Measurements from ENCODE around the gene MMP24OS. TPM values are rescaled to one million over a fixed set of nuclear protein-coding genes. Genes with fewer than 3 reads are reported as not detected.
A peak's percentile ranks its signal among the peaks of the same experiment; 100 is the strongest.

MMP24OS gene
- total and polyA plus RNA-seq, 10 donors, result 18.6 to 68.6 (median 39.6) TPM

GRCh38 chr20:35280523-35280922 is 2.6 kb upstream of the MMP24OS start:
- no peak overlapping the region for H3K4me3 ChIP-seq
- no peak for DNase-seq
- peaks cover 0 to 65% (median 32%) of the 10 kb centered on the region in 6 donors for H3K36me3 ChIP-seq
- H3K27ac ChIP-seq, result no peak overlapping the region
- H3K27me3 ChIP-seq (replicated peaks in 1 of 7), result no peaks in the 10 kb centered on the region
- 87 to 99% (median 96%) methylated on average over 6 of the region's 6 CpGs; no CpG with 5 or more reads in 1 of the 5 donors for WGBS, 5 donors
- H3K9me3 ChIP-seq, result no peaks in the 10 kb centered on the region
- H3K4me1 ChIP-seq, result peaks cover 23 to 83% (median 51%) of the 10 kb centered on the region in 6 donors
- intact Hi-C loops (cut with DNase I; ENCODE audit: low total_unique reads), result no loop called here
- TF ChIP-seq POLR2AphosphoS5 (IDR thresholded peaks at IDR 0.05) (no peak), POLR2A (IDR thresholded peaks at IDR 0.05) (no peak), CTCF (IDR thresholded peaks at IDR 0.05 in 8 of 11, conservative IDR thresholded peaks at IDR 0.05 in 3 of 11) (no peak)

GRCh38 chr20:35279533-35280174 is 1.7 kb upstream of the MMP24OS start:
- intact Hi-C loops (cut with DNase I; ENCODE audit: low total_unique reads), result no loop called here
- peaks cover 23 to 84% (median 48%) of the 10 kb centered on the region in 6 donors for H3K4me1 ChIP-seq

DNA sequence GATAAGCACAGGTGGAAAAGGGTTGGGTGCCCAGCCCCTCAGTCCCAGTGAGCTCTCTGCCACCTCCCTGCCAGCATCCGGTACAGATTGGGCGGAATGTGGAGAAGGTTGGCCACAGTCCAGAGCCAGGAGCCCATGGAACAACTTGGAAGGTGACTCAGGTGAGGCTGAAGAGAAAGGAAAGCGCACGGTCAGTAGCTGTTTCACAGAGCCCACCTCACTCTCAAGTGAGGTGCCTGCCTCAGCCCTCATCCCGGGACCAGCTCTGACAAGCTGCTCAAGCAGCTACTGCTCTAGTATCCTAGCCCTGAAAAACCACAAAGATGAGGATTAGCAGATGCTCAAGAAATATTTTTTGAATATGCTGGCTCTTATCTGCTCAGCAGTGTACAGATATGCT is 1.1 kb upstream of the MMP24OS start:
- Histone ChIP-seq H3K9me3 (no peaks in the 10 kb centered on the region), H3K4me3 (no peak overlapping the region), H3K27me3 (replicated peaks in 1 of 7) (no peaks in the 10 kb centered on the region), H3K4me1 (peaks cover 23 to 83% (median 47%) of the 10 kb centered on the region in 6 donors), H3K27ac (peak overlapping the region in 4 of 8 donors; percentile 99 to 100 (median 99)), H3K36me3 (peaks cover 0 to 80% (median 36%) of the 10 kb centered on the region in 6 donors)
- TF ChIP-seq CTCF (IDR thresholded peaks at IDR 0.05 in 8 of 11, conservative IDR thresholded peaks at IDR 0.05 in 3 of 11), result no peak
- TF ChIP-seq POLR2A (IDR thresholded peaks at IDR 0.05), result no peak
- no peak for TF ChIP-seq POLR2AphosphoS5 (IDR thresholded peaks at IDR 0.05)
- intact Hi-C loops (cut with DNase I; ENCODE audit: low total_unique reads), result no loop called here
- no peak for DNase-seq
- WGBS, 5 donors, result 93 to 96% (median 95%) methylated on average over 5 of the region's 5 CpGs

More at GRCh38 chr20:35279533-35280174, 1.7 kb upstream of the MMP24OS start:
- DNase-seq, result no peak
- peak overlapping the region in 2 of 8 donors; percentile 99 to 100 for H3K27ac ChIP-seq
- peaks cover 0 to 74% (median 33%) of the 10 kb centered on the region in 6 donors for H3K36me3 ChIP-seq
- 89 to 95% (median 90%) methylated on average over 7 of the region's 7 CpGs for WGBS, 5 donors
- H3K4me3 ChIP-seq, result no peak overlapping the region
- H3K9me3 ChIP-seq, result no peaks in the 10 kb centered on the region
- TF ChIP-seq POLR2AphosphoS5 (IDR thresholded peaks at IDR 0.05) (peak in 1 of 3 donors; percentile 7), CTCF (IDR thresholded peaks at IDR 0.05 in 8 of 11, conservative IDR thresholded peaks at IDR 0.05 in 3 of 11) (no peak)
- H3K27me3 ChIP-seq (replicated peaks in 1 of 7), result no peaks in the 10 kb centered on the region

DNA sequence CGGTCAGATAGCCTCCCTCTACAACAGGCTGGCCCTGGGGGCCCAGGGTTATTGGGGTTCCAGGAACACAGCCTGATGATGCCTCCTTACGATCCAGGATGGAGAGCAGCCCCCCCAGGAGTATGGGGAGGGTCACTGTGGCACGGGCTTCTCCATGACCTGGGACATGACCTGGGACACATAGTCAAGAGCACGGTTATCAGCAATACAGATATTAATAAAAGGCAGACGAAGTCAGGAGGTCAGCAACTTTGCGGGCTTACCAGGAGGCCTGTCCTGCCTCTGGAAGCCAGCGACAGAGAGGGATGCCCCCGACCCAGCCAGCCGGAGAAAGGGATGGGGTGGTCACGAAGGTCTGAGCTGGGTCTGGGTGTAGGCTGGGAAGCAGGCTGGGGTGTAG is 795 bp downstream of the MMP24OS start:
- 11 to 19% (median 13%) methylated on average over 4 to 10 of the region's 10 CpGs for WGBS, 5 donors
- H3K27ac ChIP-seq, result peak overlapping the region; percentile 91 to 100 (median 99)
- intact Hi-C loops (cut with DNase I; ENCODE audit: low total_unique reads), result no loop called here
- no peaks in the 10 kb centered on the region for H3K9me3 ChIP-seq
- peak; percentile 82 for DNase-seq
- H3K4me3 ChIP-seq, result peak overlapping the region; percentile 54 to 89 (median 66)
- TF ChIP-seq CTCF (IDR thresholded peaks at IDR 0.05 in 8 of 11, conservative IDR thresholded peaks at IDR 0.05 in 3 of 11) (no peak), POLR2AphosphoS5 (IDR thresholded peaks at IDR 0.05) (no peak), POLR2A (IDR thresholded peaks at IDR 0.05) (no peak)
- H3K4me1 ChIP-seq, result peaks cover 15 to 64% (median 30%) of the 10 kb centered on the region in 6 donors
- H3K27me3 ChIP-seq (replicated peaks in 1 of 7), result no peaks in the 10 kb centered on the region
- peaks cover 0 to 85% (median 38%) of the 10 kb centered on the region in 6 donors for H3K36me3 ChIP-seq
